Activated CD8-positive, alpha-beta memory T cell treated with anti-CD3 and anti-CD28 coated beads, Interleukin-2, amount 50 U/mL, for 48 hours (primary cell): ENCODE measurements around the gene ETFDH.

ENCODE experiments used
- DNase-seq: peaks from one replicate; pipeline ENCODE4 v3.0.0-alpha.2; 2020

ETFDH gene

DNA sequence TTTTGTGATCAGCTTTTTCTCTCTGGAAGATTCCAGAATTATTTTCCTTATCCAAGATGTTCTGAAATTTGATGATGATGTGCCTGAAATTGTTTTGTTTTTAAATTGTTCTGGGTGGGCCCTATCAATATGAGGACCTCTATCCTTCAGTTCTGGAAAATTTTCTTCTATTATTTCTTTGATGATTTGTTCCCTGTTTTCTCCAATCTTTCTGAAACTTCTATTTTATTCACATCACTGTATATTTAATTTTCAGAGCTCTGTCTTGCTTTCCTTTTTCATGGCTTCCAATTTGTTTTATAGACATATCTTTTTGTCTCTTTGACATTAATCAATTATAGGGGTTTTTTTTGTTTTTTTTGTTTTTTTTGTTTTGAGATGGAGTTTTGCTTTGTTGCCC, 84.5 kb downstream of the ETFDH start:
- DNase-seq = no peak

DNA sequence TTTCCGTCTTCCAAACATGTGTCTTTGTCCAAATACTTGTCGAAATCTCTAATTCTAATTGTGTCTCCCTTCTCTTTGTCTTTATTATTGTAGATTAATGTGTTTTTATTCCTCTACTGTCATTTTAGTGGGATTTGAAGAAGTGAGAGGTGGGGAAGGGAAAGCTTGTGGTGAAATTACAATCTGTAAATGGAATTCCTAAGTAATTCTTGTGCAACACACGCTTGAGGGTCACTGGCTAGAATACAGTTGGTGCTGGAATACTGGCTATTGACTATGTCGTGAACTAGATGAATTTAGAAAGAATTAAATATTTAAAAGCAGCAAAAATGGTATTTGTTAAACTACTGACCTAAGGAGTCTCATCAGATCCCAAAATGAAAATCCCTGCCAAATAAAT, 86.0 kb downstream of the ETFDH start:
- no peak for DNase-seq

DNA sequence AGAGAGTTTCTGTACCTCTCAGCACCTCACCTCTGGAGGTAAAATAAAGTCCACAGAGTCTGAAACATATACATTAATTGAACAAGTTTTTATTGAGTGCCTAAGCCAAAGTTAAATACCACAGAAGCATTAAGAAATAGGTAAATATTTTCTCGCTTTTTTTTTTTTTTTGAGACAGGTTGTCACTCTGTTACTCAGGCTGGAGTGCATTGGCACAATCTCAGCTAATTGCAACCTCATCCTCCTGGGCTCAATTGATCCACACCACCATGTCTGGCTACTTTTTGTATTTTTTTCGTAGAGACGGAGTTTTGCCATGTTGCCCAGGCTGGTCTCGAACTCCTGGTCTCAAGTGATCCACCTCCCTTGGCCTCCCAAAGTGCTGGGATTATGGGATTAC, 86.6 kb downstream of the ETFDH start:
- no peak for DNase-seq
